CD1c-positive myeloid dendritic cell (primary cell): ENCODE measurements around the gene SPSB1.

Experiments used
- DNase-seq: peaks from one replicate; pipeline ENCODE4 v3.0.0-alpha.2; 2016; ENCODE audit errors: extremely low spot score

The SPSB1 gene

DNA sequence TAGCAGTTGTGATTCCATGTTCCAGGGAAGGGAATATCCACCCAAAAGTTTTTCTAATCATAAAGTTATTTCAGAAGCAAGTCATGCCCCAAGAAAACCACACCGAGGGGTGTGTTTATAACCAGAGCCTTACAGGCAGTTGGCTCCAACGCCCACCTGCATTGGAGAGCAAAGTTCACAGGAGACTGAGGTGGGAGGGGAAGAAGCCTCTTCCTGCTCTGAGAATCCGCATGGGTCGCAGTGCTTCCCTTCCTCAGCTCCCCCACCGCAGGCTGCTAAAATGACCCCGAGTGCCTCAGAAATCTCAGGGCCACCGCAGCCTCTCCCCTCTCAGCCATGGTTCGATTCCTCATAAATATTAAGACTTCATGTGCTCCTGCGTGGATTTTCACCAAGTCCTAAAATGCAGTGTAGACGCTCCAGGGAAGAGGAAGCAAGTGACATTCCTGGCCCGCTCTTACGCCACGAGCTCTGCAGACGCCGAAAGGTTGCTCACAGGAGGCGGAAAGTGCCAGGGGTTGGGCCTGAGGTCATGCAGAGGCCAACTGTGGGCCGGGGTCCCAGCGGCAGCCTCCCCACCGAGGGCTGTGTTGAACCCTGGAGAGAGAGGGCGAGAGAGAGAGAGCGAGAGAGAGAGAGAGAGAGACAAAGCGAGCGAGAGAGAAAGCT is 13.4 kb upstream of the SPSB1 start:
- DNase-seq, result peak; percentile 92

- DNase-seq, result peak; percentile 88
Measured at GRCh38 chr1:9280015-9280860, 12.5 kb upstream of the SPSB1 start.

GRCh38 chr1:9281071-9281827 is 11.4 kb upstream of the SPSB1 start:
- DNase-seq, result no peak

DNA sequence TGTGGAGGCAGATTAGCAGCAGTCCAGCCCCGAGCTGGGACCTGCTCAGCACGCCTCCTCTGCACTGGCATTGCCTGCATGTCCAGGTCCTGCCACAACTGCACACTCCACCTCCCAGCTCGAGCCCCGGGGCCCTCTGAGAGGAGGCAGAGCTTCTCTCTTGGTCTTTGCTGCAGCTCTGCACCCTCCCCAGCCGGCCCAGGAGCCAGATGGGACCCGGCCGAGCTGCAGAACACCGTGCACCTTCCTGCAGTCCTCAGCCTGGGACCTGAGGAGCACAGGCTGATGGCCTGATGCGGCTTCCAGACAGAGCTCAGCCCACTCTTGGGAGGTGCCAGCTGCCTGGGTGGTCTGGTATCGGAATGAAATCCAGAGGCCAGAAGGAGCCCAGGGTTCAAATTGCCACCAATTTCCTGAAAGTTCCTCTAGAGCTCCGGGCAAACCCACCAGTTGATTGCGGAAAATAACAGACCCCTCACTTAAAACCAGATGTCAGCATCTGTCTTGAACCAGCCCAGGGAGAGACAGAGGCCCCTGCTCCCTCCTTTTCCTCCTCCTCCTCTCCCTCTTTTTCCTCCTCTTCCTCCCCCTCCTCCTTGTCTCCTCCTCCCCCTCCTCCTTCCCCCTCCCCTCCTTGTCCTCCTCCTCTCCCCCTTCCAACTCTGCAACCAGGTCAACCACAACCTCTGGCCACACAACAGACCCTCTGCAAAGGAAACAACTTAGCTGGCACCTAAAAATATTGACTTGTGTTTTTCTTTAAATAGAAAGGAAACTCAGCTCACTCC is 10.6 kb upstream of the SPSB1 start:
- no peak for DNase-seq

- DNase-seq, result no peak
Measured at GRCh38 chr1:9282696-9282955, 10.1 kb upstream of the SPSB1 start.

- no peak for DNase-seq
Measured at GRCh38 chr1:9284061-9284460, 8.6 kb upstream of the SPSB1 start.

- no peak for DNase-seq
Measured at GRCh38 chr1:9286556-9286955, 6.1 kb upstream of the SPSB1 start.

- peak; percentile 90 for DNase-seq
Measured at GRCh38 chr1:9289090-9289534, 3.6 kb upstream of the SPSB1 start.

GRCh38 chr1:9289711-9290485 is 2.8 kb upstream of the SPSB1 start:
- peak; percentile 82 for DNase-seq

GRCh38 chr1:9291914-9292360 is 757 bp upstream of the SPSB1 start:
- DNase-seq, result peak; percentile 37

DNA sequence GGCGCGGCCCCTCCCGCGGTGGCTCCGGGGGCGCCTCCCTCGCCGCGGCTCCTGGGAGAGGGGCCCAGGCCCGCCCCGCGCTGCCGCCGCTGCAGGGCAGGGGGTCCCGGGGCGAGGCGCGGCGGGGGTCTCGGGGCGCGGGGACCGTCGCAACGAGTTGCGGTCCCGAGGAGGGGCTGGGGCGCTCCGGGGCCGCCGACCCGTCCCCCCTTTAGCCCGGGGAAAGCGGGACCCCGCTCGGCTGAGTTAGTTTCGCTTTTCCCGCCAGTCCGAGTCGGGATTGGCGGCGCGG is 493 bp downstream of the SPSB1 start:
- DNase-seq, result no peak

- peak; percentile 34 for DNase-seq
Measured at GRCh38 chr1:9293533-9294404, 1.1 kb downstream of the SPSB1 start.

DNA sequence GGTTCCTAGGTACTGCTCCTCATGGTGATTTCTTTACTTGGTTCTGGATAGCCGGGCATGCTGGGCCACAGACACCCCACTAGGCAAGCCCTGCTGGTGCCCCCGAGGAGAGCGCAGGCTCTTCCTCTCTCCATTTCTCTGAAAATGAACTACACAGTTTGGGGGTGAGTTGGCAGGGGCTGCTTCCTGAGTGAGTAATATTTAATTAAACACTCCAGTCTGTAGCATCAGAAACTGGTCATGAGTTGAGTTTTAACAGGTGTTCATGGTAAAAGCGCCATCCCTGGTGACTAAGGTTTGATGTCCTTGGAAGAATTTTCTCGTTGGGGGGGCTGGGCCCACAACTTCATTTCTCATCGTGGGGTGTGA is 1.7 kb downstream of the SPSB1 start:
- peak; percentile 46 for DNase-seq

- DNase-seq, result no peak
Measured at GRCh38 chr1:9294910-9295636, 2.4 kb downstream of the SPSB1 start.

GRCh38 chr1:9295884-9296283 is 3.2 kb downstream of the SPSB1 start:
- no peak for DNase-seq

DNA sequence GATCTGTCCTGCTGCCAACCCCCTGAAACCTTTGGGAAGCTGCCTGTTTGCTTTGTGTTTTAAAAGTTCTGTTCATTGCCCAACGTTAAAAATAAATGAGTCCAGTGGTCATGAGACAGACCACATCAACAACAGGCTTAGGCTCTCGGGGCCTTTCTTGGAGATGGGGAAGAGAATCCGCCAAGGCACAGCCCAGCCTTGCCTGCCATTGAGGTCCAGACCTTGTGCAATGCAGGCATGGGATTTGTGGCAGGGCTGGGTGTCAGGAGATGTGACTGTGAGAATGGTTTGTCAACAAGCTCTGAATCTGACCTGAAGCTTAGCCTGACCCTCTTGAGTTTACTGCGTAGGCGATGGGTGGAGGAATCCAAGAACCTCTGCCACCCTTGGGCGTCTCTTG is 4.2 kb downstream of the SPSB1 start:
- no peak for DNase-seq

DNA sequence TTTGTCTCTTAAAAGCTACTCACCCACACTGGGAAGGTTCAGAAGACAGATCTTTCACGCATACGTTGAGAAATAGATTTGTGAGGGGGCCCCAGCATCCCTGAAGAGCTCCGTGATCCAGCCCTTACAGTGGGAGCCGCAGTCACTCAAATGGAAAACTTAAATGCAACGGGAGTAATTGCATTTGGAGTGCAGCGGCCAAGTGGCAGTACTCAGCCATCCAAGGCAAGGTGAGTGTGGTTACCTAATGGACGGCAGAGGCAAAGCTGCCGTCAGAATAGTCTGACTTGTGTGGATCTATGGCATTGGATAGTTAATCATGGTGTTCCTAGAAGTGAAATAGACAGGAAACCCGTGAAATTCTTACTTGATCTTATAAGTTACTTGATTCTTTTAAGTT is 5.1 kb downstream of the SPSB1 start:
- DNase-seq, result no peak

DNA sequence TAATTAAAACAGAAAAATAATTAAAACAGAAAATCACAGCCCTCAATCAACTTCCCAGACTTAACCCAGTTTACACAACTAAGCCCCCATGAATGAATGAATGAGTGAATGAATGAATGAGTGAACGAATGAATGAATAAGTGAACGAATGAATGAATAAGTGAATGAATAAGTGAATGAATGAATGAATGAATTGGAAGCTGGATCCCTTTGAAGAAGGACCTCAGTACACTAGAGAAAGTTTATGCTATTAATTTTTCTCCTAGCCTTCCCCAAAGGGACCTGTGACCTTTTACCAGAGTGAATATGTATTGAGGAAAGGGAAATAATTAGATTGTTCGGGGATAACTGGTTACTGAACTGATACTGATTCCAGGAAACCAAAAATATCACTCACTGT is 5.6 kb downstream of the SPSB1 start:
- no peak for DNase-seq
